BLaER1 treated with 17β-estradiol and CSF1 and Interleukin-3, amounts not matched to agents 10 nM and 100 nM (cell line): Measurements from ENCODE around the gene PRELP.

Experiments used
- H3K27ac ChIP-seq, 11 experiments: shearing (Covaris generic); formaldehyde crosslinking; 2 replicates each; pipeline ENCODE4 v1.8.1; 2022
- H3K27me3 ChIP-seq, 11 experiments: shearing (Covaris generic); formaldehyde crosslinking; 2 replicates each; pipeline ENCODE4 v1.8.1; 2022
- H3K36me3 ChIP-seq, 11 experiments: shearing (Covaris generic); formaldehyde crosslinking; 2 replicates each; pipeline ENCODE4 v1.8.1; 2022
- H3K4me1 ChIP-seq, 10 experiments: shearing (Covaris generic); formaldehyde crosslinking; 2 replicates each; pipeline ENCODE4 v1.8.1; 2022
- H3K4me2 ChIP-seq, 11 experiments: shearing (Covaris generic); formaldehyde crosslinking; 2 replicates each; pipeline ENCODE4 v1.8.1; 2022
- H3K4me3 ChIP-seq, 10 experiments: shearing (Covaris generic); formaldehyde crosslinking; 2 replicates each; pipeline ENCODE4 v1.8.1; 2022
- H3K9ac ChIP-seq, 11 experiments: shearing (Covaris generic); formaldehyde crosslinking; 2 replicates each; pipeline ENCODE4 v1.8.1; 2022
- H3K9me3 ChIP-seq, 11 experiments: shearing (Covaris generic); formaldehyde crosslinking; replicated peaks in 1 of 11; 2 replicates each; pipeline ENCODE4 v1.8.1; 2022
- H4K20me1 ChIP-seq, 11 experiments: shearing (Covaris generic); formaldehyde crosslinking; 2 replicates each; pipeline ENCODE4 v1.8.1; 2022
- Cebpa-rat ChIP-seq, 11 experiments: shearing (Covaris generic); IDR thresholded peaks; 2 replicates each; pipeline ENCODE4 v1.8.1; 2022

PRELP gene

DNA sequence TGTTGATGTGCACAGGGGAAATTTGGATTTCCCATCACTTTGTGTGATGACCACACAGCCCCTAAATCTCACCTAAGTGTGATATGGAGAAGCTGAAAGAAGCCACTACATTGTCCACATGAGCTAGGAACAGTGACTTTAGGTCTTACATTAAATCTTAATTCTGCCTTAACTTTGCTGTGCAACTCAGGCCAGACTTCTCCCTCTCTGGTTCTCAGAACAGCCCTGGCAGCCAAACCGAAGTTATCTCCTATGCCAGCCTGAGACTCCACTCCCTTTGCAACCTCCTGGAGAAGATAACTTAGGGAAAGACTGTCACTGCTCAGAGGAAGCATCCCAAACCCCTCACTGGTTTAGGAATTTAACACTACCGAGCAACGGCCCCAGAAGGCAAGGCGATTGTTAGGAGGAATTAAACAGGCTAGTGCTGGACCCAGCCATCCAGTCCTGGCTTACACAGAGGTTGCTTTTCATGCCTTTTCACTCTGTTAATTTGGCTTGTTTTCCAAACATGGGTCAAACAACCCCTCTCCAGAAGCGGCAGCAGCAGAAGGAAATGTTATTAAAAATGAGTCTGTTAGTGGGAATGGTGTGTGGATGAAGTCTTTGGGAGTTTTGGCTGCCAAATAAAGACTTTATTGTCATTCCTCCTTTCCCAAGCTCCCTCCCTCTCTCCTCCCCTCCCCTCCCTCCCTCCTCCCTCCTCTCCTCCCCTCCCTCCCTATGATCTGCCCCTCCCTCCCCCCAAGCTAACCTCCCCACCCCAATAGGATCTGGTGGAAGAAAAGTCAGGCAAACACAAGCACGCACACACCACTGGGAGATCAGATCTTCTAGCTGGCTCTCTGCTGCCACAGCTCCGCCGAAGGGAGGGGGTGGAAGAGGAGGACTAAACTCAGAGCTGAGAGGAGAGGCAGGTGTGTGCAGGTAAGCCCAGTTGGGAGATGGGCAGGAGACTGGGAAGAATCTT lies at the start of gene PRELP:
TSS of gene PRELP (plus strand) at position 795 of the 970 bp plus-strand sequence. CDS start 7,379 bp downstream, outside the sequence.
- no peaks in the 10 kb centered on the region for H3K27me3 ChIP-seq
- H4K20me1 ChIP-seq = no peaks in the 10 kb centered on the region
- no peak within 1 kb of the TSS for H3K4me2 ChIP-seq
- H3K9ac ChIP-seq = no peak within 1 kb of the TSS
- peaks cover 0 to 11% (median 3%) of the 10 kb centered on the region in 10 experiments; a peak in 7 of 20 replicates for H3K4me1 ChIP-seq
- no peak within 1 kb of the TSS for H3K27ac ChIP-seq
- TF ChIP-seq Cebpa-rat (IDR thresholded peaks at IDR 0.05) = no peak
- no peaks in the 10 kb centered on the region for H3K9me3 ChIP-seq
- no peaks in the 10 kb centered on the region for H3K36me3 ChIP-seq
- H3K4me3 ChIP-seq = no peak within 1 kb of the TSS

- Histone ChIP-seq H3K9ac (no peak overlapping the region; a peak in 1 of 22 replicates), H3K27me3 (no peaks in the 10 kb centered on the region), H3K36me3 (no peaks in the 10 kb centered on the region), H3K9me3 (peaks cover 0 to 5% (median 0%) of the 10 kb centered on the region in 11 experiments; a peak in 1 of 22 replicates), H3K4me3 (no peak overlapping the region), H4K20me1 (no peaks in the 10 kb centered on the region), H3K27ac (peak overlapping the region in 3 of 11 experiments; percentile 3 to 30 (median 14); a peak in 2 of 22 replicates), H3K4me1 (peaks cover 6 to 39% (median 8%) of the 10 kb centered on the region in 10 experiments), H3K4me2 (peak overlapping the region in 4 of 11 experiments; percentile 11 to 86 (median 62); a peak in 6 of 22 replicates)
- no peak for TF ChIP-seq Cebpa-rat (IDR thresholded peaks at IDR 0.05)
These were observed 49.2 kb upstream of the PRELP start for GRCh38 chr1:203426366-203426765.

- Histone ChIP-seq H3K27me3 (no peaks in the 10 kb centered on the region), H3K9me3 (peaks cover 0 to 5% (median 0%) of the 10 kb centered on the region in 11 experiments; a peak in 1 of 22 replicates), H3K36me3 (no peaks in the 10 kb centered on the region), H3K4me1 (peaks cover under 1 to 37% (median 3%) of the 10 kb centered on the region in 10 experiments; a peak in 15 of 20 replicates), H3K9ac (no peak overlapping the region), H3K4me2 (peak overlapping the region in 1 of 11 experiments; percentile 86; a peak in 3 of 22 replicates), H4K20me1 (no peaks in the 10 kb centered on the region), H3K27ac (no peak overlapping the region), H3K4me3 (no peak overlapping the region)
- no peak for TF ChIP-seq Cebpa-rat (IDR thresholded peaks at IDR 0.05)
These were observed 48.7 kb upstream of the PRELP start for GRCh38 chr1:203426870-203427269.

- no peaks in the 10 kb centered on the region for H3K27me3 ChIP-seq
- H3K4me1 ChIP-seq = peaks cover 0 to 37% (median 0%) of the 10 kb centered on the region in 10 experiments; a peak in 8 of 20 replicates
- no peaks in the 10 kb centered on the region for H3K9me3 ChIP-seq
- no peak overlapping the region for H3K4me3 ChIP-seq
- no peaks in the 10 kb centered on the region for H3K36me3 ChIP-seq
- no peaks in the 10 kb centered on the region for H4K20me1 ChIP-seq
- TF ChIP-seq Cebpa-rat (IDR thresholded peaks at IDR 0.05) = no peak
- no peak overlapping the region for H3K9ac ChIP-seq
- no peak overlapping the region for H3K4me2 ChIP-seq
- no peak overlapping the region for H3K27ac ChIP-seq
These were observed 48.2 kb upstream of the PRELP start for GRCh38 chr1:203427451-203427850.

DNA sequence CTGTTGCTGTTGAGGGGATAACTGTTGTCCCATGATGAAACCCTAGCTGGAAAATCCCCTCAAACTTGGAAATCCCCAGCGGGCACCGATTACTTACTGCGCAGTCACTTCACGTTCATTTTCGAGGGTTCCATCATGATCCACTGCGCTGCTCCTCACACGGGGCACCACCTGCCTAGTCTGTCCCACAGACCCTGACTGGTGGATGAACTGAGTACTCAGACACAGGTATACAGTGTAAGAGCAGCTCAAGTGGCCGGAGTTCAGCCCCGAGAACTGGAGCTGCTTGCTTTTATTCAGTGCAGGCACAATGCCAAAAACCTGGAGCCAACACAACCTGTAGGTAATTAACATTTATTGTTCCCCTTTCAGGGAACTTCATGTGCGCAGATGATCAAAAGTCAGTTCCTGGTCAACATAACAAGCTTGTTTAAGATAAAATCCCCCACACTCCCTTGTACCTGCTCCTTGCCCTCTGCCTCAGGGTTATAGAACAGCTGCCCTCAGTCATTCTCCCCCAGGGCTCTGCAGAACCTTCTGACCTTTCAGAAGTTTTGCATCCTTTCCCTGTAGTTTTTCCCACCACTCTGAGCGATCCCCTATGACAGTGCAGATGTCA lies 46.5 kb upstream of the PRELP start:
- Histone ChIP-seq H3K27me3 (no peaks in the 10 kb centered on the region), H3K4me2 (no peak overlapping the region), H3K27ac (no peak overlapping the region), H3K9ac (no peak overlapping the region), H4K20me1 (no peaks in the 10 kb centered on the region), H3K4me3 (no peak overlapping the region), H3K9me3 (no peaks in the 10 kb centered on the region), H3K4me1 (peaks cover 0 to 34% (median 0%) of the 10 kb centered on the region in 10 experiments; a peak in 8 of 20 replicates), H3K36me3 (no peaks in the 10 kb centered on the region)
- TF ChIP-seq Cebpa-rat (IDR thresholded peaks at IDR 0.05) = no peak

DNA sequence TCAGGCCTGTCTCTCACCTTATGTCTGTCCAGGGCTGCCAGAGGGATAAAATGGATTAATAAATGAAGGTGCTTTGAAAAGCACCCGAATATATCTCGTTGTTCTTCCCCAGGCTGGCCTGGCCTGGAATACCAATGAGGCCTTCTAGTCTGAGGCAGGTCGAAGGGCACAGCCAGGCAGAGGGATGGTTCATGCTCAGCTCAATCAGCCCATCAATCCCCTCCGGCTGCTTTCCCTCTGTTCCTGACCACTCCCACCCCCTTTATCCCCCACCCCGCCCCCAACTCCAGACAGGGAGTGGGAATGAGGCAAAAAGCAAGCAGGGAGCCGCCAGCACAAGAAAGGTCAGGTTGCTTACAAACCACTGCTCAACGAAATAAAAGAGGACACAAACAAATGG lies 40.0 kb upstream of the PRELP start:
- H3K4me2 ChIP-seq = no peak overlapping the region
- H3K36me3 ChIP-seq = no peaks in the 10 kb centered on the region
- H3K27me3 ChIP-seq = no peaks in the 10 kb centered on the region
- H3K9ac ChIP-seq = no peak overlapping the region
- peaks cover 0 to 10% (median 4%) of the 10 kb centered on the region in 11 experiments; a peak in 4 of 22 replicates for H3K9me3 ChIP-seq
- H3K27ac ChIP-seq = no peak overlapping the region
- H3K4me3 ChIP-seq = no peak overlapping the region
- no peaks in the 10 kb centered on the region for H4K20me1 ChIP-seq
- no peak for TF ChIP-seq Cebpa-rat (IDR thresholded peaks at IDR 0.05)
- H3K4me1 ChIP-seq = peaks cover 0 to 33% (median 0%) of the 10 kb centered on the region in 10 experiments; a peak in 6 of 20 replicates

- Histone ChIP-seq H3K9ac (no peak overlapping the region), H3K4me2 (no peak overlapping the region), H3K4me3 (no peak overlapping the region), H3K36me3 (no peaks in the 10 kb centered on the region), H3K27ac (no peak overlapping the region), H3K4me1 (peaks cover 0 to 30% (median 0%) of the 10 kb centered on the region in 10 experiments; a peak in 6 of 20 replicates), H3K27me3 (no peaks in the 10 kb centered on the region; a peak in 1 of 22 replicates), H4K20me1 (no peaks in the 10 kb centered on the region), H3K9me3 (peaks cover 0 to 10% (median 4%) of the 10 kb centered on the region in 11 experiments; a peak in 4 of 22 replicates)
- TF ChIP-seq Cebpa-rat (IDR thresholded peaks at IDR 0.05) = no peak
These were observed 37.8 kb upstream of the PRELP start for GRCh38 chr1:203437696-203438315.

- Histone ChIP-seq H4K20me1 (no peaks in the 10 kb centered on the region), H3K9me3 (peaks cover 0 to 10% (median 4%) of the 10 kb centered on the region in 11 experiments; a peak in 4 of 22 replicates), H3K4me1 (peaks cover 0 to 35% (median 3%) of the 10 kb centered on the region in 10 experiments; a peak in 7 of 20 replicates), H3K4me3 (no peak overlapping the region), H3K27me3 (no peaks in the 10 kb centered on the region; a peak in 1 of 22 replicates), H3K9ac (no peak overlapping the region), H3K27ac (no peak overlapping the region), H3K4me2 (peak overlapping the region in 2 of 11 experiments; percentile 40 to 69; a peak in 4 of 22 replicates), H3K36me3 (no peaks in the 10 kb centered on the region)
- TF ChIP-seq Cebpa-rat (IDR thresholded peaks at IDR 0.05) = no peak
These were observed 36.4 kb upstream of the PRELP start for GRCh38 chr1:203439131-203439730.
